ENCODE results near the gene CDK15. TPM values are rescaled to one million over a fixed set of nuclear protein-coding genes. Genes with fewer than 3 reads are reported as not detected.

The CDK15 gene
- total and polyA plus RNA-seq, 2 experiments from 2014 or later = 0.27 TPM; not detected in 1

DNA sequence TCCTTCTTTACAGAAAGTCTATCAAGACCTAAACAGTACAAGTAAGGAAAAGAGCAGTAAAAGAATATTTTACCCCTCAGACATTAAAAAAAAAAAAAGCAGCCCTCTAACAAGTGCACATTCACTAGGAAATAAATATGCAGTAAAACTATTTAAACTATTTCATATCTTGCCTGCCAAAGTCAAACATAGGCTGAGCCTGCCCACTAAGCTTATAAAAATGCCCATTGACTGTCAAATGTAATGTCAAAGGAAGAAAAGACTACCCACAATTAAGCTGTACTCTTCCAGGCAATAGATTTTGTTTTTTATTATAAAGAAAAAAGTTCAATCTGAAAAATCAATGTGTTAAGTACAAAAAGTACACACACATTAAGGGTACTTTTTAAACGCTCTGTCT lies 37.4 kb upstream of the CDK15 start:
- TF ChIP-seq, protein P1, sequence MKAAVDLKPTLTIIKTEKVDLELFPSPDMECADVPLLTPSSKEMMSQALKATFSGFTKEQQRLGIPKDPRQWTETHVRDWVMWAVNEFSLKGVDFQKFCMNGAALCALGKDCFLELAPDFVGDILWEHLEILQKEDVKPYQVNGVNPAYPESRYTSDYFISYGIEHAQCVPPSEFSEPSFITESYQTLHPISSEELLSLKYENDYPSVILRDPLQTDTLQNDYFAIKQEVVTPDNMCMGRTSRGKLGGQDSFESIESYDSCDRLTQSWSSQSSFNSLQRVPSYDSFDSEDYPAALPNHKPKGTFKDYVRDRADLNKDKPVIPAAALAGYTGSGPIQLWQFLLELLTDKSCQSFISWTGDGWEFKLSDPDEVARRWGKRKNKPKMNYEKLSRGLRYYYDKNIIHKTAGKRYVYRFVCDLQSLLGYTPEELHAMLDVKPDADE (IDR thresholded peaks at IDR 0.05) = no peak
- TF ChIP-seq CREB1 (CRISPR knock-in tag; IDR thresholded peaks at IDR 0.05; ENCODE audit: low read depth) (no peak), ZNF331 (CRISPR knock-in tag; IDR thresholded peaks at IDR 0.05; ENCODE audit: low read depth) (no peak), EZH2phosphoT487 (IDR thresholded peaks at IDR 0.05; ENCODE audit: unreplicated experiment) (no peak), STAT1 (IDR thresholded peaks at IDR 0.05; ENCODE audit: unreplicated experiment) (no peak), REST (IDR thresholded peaks at IDR 0.05; ENCODE audit: unreplicated experiment) (no peak), EZH2 (IDR thresholded peaks at IDR 0.05; ENCODE audit: low read depth, unreplicated experiment) (no peak)
- TF ChIP-seq, protein P2, sequence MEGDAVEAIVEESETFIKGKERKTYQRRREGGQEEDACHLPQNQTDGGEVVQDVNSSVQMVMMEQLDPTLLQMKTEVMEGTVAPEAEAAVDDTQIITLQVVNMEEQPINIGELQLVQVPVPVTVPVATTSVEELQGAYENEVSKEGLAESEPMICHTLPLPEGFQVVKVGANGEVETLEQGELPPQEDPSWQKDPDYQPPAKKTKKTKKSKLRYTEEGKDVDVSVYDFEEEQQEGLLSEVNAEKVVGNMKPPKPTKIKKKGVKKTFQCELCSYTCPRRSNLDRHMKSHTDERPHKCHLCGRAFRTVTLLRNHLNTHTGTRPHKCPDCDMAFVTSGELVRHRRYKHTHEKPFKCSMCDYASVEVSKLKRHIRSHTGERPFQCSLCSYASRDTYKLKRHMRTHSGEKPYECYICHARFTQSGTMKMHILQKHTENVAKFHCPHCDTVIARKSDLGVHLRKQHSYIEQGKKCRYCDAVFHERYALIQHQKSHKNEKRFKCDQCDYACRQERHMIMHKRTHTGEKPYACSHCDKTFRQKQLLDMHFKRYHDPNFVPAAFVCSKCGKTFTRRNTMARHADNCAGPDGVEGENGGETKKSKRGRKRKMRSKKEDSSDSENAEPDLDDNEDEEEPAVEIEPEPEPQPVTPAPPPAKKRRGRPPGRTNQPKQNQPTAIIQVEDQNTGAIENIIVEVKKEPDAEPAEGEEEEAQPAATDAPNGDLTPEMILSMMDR (conservative IDR thresholded peaks at IDR 0.05; ENCODE audit: low read depth in 2 of 2) = no peak
- DNase-seq (ENCODE audit: low spot score) (no peak), ATAC-seq (no peak)
- peaks cover 3% of the 10 kb centered on the region; the same call in 1 of the 2 replicates for H4K20me1 ChIP-seq (replicated peaks; ENCODE audit: insufficient read depth)
- Mint-ChIP-seq H3K4me3 (no peak overlapping the region), H3K27me3 (ENCODE audit: insufficient read depth, low read depth, poor library complexity) (peaks cover 2% of the 10 kb centered on the region), H3K4me1 (peaks cover 22% of the 10 kb centered on the region), H3K36me3 (ENCODE audit: low read depth) (peaks cover 13% of the 10 kb centered on the region), H3K27ac (no peak overlapping the region), H3K9me3 (no peaks in the 10 kb centered on the region)
- H3K27ac ChIP-seq (ENCODE audit: low read depth) = no peak overlapping the region
- H3F3A ChIP-seq (replicated peaks; ENCODE audit: low read depth) = no peaks in the 10 kb centered on the region
- peaks cover 17% of the 10 kb centered on the region for H3K4me1 ChIP-seq (ENCODE audit: insufficient read depth)
- H3K4me3 ChIP-seq = no peak overlapping the region
- no peaks in the 10 kb centered on the region for H3K9me2 ChIP-seq (ENCODE audit: insufficient read depth)
- H2AFZ ChIP-seq = no peak overlapping the region
- no peak overlapping the region for H3K4me2 ChIP-seq
- no peaks in the 10 kb centered on the region for H3K27me3 ChIP-seq (ENCODE audit: insufficient read depth)
- H3K79me2 ChIP-seq (replicated peaks; ENCODE audit: insufficient read depth) = peaks cover 50% of the 10 kb centered on the region
- peaks cover 4% of the 10 kb centered on the region; the same call in 1 of the 2 replicates for H3K36me3 ChIP-seq (ENCODE audit: insufficient read depth)
